Pancreas (tissue), 10 donors: ENCODE data around the gene PITPNM3. TPM values are rescaled to one million over a fixed set of nuclear protein-coding genes. Genes with fewer than 3 reads are reported as not detected.
A peak's percentile ranks its signal among the peaks of the same experiment; 100 is the strongest.

Experiments used
- ATAC-seq, 4 donors: fragments of 200-7000 bp; cut with Tn5 transposase; one replicate each; pipeline versions ENCODE4 v1.8.0 to v1.9.1; 2020; ENCODE audit warnings: mild to moderate bottlenecking in 4 of 4, moderate library complexity in 4 of 4
- DNase-seq, 6 donors: peaks; one replicate each; pipeline ENCODE4 v3.0.0-alpha.2; 2020
- FAIRE-seq: peaks from 2 replicates; lab custom pipeline; 2012; peaks lifted over from hg19 to GRCh38; lab: Jason Lieb, UNC
- H3K27ac ChIP-seq, 4 donors: fragments of 200-600 bp; sonication (generic); 1 replicate in 3 of 4; 2 replicates in 1 of 4; pipeline versions ENCODE4 v1.5.0 to v1.8.0; 2020
- H3K27me3 ChIP-seq, 4 donors: fragments of 200-600 bp; one replicate each; pipeline ENCODE4 v1.8.0; 2021
- H3K36me3 ChIP-seq, 3 donors: fragments of 200-600 bp; sonication (generic) in 1 of 3; one replicate each; pipeline versions ENCODE4 v1.5.0 to v1.8.0; 2020 to 2021
- H3K4me1 ChIP-seq, 3 donors: fragments of 200-600 bp; one replicate each; pipeline ENCODE4 v1.8.0; 2021
- H3K4me3 ChIP-seq, 4 donors: fragments of 200-600 bp; sonication (generic) in 2 of 4; one replicate each; pipeline versions ENCODE4 v1.5.0 to v1.8.0; 2020 to 2021
- H3K9me3 ChIP-seq, 4 donors: fragments of 200-600 bp; one replicate each; pipeline ENCODE4 v1.8.0; 2021
- CTCF ChIP-seq, 4 donors: fragments of 200-600 bp; sonication (generic) in 3 of 4; IDR thresholded peaks; one replicate each; pipeline versions ENCODE4 v1.5.0 to v1.8.0; 2021; ENCODE audit warnings: antibody characterized with exemption in 4 of 4
- WGBS, 2 donors: extraction: QIAGEN DNeasy Blood & Tissue Kit; methylation state at CpG; one replicate each; pipeline ENCODE4 v1.1.7; 2013; 5-methylcytosine and 5-hydroxymethylcytosine counted together
- intact Hi-C, 3 donors: fragments of 100-400 bp; cut with DNase I; formaldehyde crosslinking; loops; one replicate each; pipeline versions ENCODE4 v1.11.1 to v1.14.2; 2022
- polyA plus RNA-seq, 2 donors: library from polyadenylated mRNA; stranded (reverse); fragments of 200-250 nt; gene quantifications; one replicate each; pipeline ENCODE4 v1.2.3, GENCODE V29; 2013
- total RNA-seq, 6 donors: library from RNA; stranded (reverse); fragmentation: NEBNext Ultra II Directional in 4 of 6; extraction: Animal tissue kit (Norgen Biotek cat#: 25700) in 4 of 6; gene quantifications; one replicate each; pipeline versions ENCODE4 v1.2.1 to v1.2.4, GENCODE V29; 2021 to 2023
- donor health status: healthy with polysubstance abuse.
- donor health status: DM: no; HTN: no; CAD: no; lungs with moderate emphysema.
- donor health status: DM: no; HTN: no; CAD: no.
- donor health status: control.
- donor health status: control.
- donor health status: Bipolar disorder and iron deficiency.
- donor health status: DM: yes; HTN: yes; CAD: no.
- donor health status: DM: no; HTN: no; CAD: no.
- donor health status: DM: no; HTN: no; CAD: no.
- donor health status: DM: yes; HTN: yes; CAD: no.

The PITPNM3 gene
- total and polyA plus RNA-seq, 8 donors = 0.67 to 5.1 (median 2.5) TPM

DNA sequence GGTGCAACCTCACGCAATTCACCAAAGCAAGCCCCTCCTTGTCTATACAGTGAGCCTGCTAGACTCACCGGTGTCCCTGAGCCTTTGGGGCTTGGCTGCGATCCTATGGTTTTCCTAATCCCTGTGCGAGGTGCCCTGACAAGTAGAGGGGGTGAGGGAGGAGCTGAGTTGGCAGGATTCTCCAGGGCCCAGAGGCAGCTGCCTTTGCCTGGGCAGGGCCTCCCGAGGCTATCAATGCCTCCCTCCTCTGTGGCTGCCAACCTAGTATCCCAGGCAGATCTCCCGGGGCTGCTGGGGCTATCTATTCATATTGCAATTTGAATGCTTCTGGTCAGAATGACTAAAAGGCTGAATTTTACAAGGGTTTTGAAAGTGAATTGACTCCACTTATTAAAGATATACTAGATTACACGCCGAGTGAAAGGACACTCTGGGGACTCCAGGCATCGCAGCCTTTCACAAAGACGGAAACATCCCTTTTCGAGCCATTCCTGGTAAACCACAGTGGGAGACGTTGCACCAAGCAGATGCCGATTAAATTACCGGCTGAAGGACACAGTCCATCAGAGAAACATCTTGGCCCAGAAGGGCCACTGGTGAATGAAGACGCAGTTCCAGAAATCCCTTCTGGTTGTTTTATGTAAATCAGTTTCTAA is 11.3 kb upstream of the PITPNM3 start:
- no peaks in the 10 kb centered on the region for H3K4me1 ChIP-seq
- no peaks in the 10 kb centered on the region for H3K36me3 ChIP-seq
- H3K9me3 ChIP-seq = no peaks in the 10 kb centered on the region
- H3K27ac ChIP-seq = no peak overlapping the region
- intact Hi-C loops = no loop called here
- no peaks in the 10 kb centered on the region for H3K27me3 ChIP-seq
- FAIRE-seq (no peak), DNase-seq (peak in 1 of 6 donors; percentile 21), ATAC-seq (peak in 2 of 4 donors; percentile 44 to 58)
- H3K4me3 ChIP-seq = no peak overlapping the region
- no peak for TF ChIP-seq CTCF (IDR thresholded peaks at IDR 0.05)
- 55 to 63% methylated on average over 15 of the region's 15 CpGs for WGBS, 2 donors

DNA sequence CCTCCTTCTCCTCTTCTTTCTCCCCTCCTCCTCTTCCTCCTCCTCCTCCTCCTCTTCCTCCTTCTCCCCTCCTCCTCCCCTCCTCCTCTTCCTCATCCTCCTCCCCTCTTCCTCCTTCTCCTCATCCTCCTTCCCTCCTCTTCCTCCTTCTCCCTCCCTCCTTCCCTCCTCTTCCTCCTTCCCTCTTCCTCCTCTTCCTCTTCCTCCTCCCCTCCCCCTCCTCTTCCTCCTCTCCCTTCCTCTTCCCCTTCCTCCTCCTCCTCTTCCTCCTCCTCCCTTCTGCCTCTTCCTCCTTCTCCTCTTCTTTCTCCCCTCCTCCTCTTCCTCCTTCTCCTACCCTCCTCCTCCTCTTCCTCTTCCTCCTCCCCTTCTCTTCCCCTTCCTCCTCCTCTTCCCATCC is 5.1 kb upstream of the PITPNM3 start:
- Histone ChIP-seq H3K27ac (no peak overlapping the region), H3K9me3 (no peaks in the 10 kb centered on the region), H3K4me1 (no peaks in the 10 kb centered on the region), H3K27me3 (no peaks in the 10 kb centered on the region), H3K36me3 (no peaks in the 10 kb centered on the region), H3K4me3 (no peak overlapping the region)
- ATAC-seq (no peak), DNase-seq (no peak), FAIRE-seq (no peak)
- no peak for TF ChIP-seq CTCF (IDR thresholded peaks at IDR 0.05)
- intact Hi-C loops = no loop called here

DNA sequence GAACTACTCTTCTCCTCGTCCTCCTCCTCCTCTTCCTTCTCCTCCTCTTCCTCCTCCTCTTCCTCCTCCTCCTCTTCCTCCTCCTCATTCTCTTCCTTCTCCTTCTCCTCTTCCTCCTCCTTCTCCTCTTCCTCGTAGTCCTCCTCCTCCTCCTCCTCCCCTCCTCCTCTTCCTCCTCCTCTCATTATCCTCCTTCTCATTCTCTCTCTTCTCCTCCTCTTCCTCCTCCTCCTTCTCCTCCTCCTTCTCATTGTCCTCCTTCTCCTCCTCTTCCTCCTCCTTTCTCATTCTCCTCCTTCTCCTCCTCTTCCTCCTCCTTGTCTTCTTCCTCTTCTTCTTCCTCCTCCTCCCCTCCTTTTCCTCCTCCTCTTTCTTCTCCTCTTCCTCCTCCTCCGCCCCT is 4.1 kb upstream of the PITPNM3 start:
- FAIRE-seq (no peak), ATAC-seq (no peak), DNase-seq (no peak)
- 75 to 84% methylated on average over 3 of the region's 3 CpGs for WGBS, 2 donors
- TF ChIP-seq CTCF (IDR thresholded peaks at IDR 0.05) = no peak
- Histone ChIP-seq H3K9me3 (no peaks in the 10 kb centered on the region), H3K27me3 (no peaks in the 10 kb centered on the region), H3K4me1 (no peaks in the 10 kb centered on the region), H3K4me3 (no peak overlapping the region), H3K27ac (no peak overlapping the region), H3K36me3 (no peaks in the 10 kb centered on the region)
- intact Hi-C loops = no loop called here

DNA sequence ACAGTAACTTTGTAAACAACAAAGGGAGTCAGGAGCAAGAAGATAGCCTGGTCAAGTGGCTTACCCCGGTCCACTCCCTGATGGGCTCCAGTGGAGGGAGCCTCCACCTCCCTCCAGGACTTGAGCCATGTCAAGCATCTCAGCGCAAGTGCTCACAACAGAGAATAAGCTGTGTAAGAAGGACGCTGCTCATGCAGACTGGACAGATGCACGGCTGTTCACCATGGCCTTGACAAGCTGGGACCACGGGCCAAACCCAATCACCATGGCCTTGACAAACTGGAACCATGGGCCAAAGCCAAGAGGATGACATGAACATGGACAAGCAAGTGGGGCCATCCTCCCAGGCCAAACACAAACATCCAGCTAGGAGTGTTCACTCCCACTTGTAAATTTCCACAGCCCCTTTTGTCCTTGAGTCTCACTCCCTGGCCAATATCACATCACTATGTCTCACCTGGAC is 3.4 kb upstream of the PITPNM3 start:
- Histone ChIP-seq H3K27ac (no peak overlapping the region), H3K36me3 (no peaks in the 10 kb centered on the region), H3K4me1 (no peaks in the 10 kb centered on the region), H3K9me3 (no peaks in the 10 kb centered on the region), H3K4me3 (no peak overlapping the region), H3K27me3 (no peaks in the 10 kb centered on the region)
- intact Hi-C loops = no loop called here
- DNase-seq (peak in 2 of 6 donors; percentile 20 to 37), ATAC-seq (no peak), FAIRE-seq (no peak)
- 77 to 78% methylated on average over 5 of the region's 5 CpGs for WGBS, 2 donors
- TF ChIP-seq CTCF (IDR thresholded peaks at IDR 0.05) = no peak
